Measurements from ENCODE around the gene DIS3L2. TPM values are rescaled to one million over a fixed set of nuclear protein-coding genes. Genes with fewer than 3 reads are reported as not detected.

Gene DIS3L2
- total and polyA plus RNA-seq, 2 of the 8 experiments (the other 6 are each of a cell fraction or from before 2014, with no cell fraction given), result 11.5 to 21.6 TPM

- TF ChIP-seq CHD7 (IDR thresholded peaks at IDR 0.05; ENCODE audit: insufficient replicate concordance, low read length) (no peak), TCF12 (IDR thresholded peaks at IDR 0.05; ENCODE audit: low read depth, low read length) (no peak), CREB1 (IDR thresholded peaks at IDR 0.05) (no peak), CHD2 (IDR thresholded peaks at IDR 0.05; ENCODE audit: low read length) (no peak), POLR2AphosphoS5 (IDR thresholded peaks at IDR 0.05; ENCODE audit: low read depth, low read length) (no peak), USF2 (IDR thresholded peaks at IDR 0.05; ENCODE audit: low read length) (no peak), ASH2L (IDR thresholded peaks at IDR 0.05; ENCODE audit: low read length) (no peak), SP4 (IDR thresholded peaks at IDR 0.05; ENCODE audit: low read length) (no peak), POLR2A (IDR thresholded peaks at IDR 0.05; ENCODE audit: control extremely low read depth in 1 of 2, low read depth in 2 of 2, low read length in 2 of 2) (no peak), GTF2F1 (IDR thresholded peaks at IDR 0.05; ENCODE audit: borderline replicate concordance, low read depth, low read length) (no peak), CHD1 (IDR thresholded peaks at IDR 0.05; ENCODE audit: low read depth, low read length) (no peak), KDM1A (IDR thresholded peaks at IDR 0.05; ENCODE audit: borderline replicate concordance, low read length) (no peak), GABPA (IDR thresholded peaks at IDR 0.05; ENCODE audit: borderline replicate concordance, insufficient read depth, low read length) (no peak)
These were observed 339.4 kb downstream of the DIS3L2 start (continued) for GRCh38 chr2:232300894-232301387.

All from H1 (cell line).